Panc1 (cell line): ENCODE data around the gene PADI3. TPM values are rescaled to one million over a fixed set of nuclear protein-coding genes. Genes with fewer than 3 reads are reported as not detected.
"Not testable (repeated sequence)": the region's sequence is repeated elsewhere in the genome, so short reads cannot be mapped to it uniquely, and the experiment has no call there.

Source experiments
- ATAC-seq: fragments of 200-7000 bp; cut with Tn5 transposase; 2 replicates; pipeline ENCODE4 v1.9.1; 2020; ENCODE audit warnings: mild to moderate bottlenecking, moderate library complexity
- BruUV-seq: library from RNA; stranded (reverse); fragments of 400-500 nt; replicated peaks from 2 replicates; lab custom pipeline; 2021; lab: Mats Ljungman, UMichigan
- CTCF ChIA-PET: fragments of 300-600 bp; sonication (Branson Sonifier 250); formaldehyde crosslinking; loops from one replicate; lab custom pipeline; 2022; ENCODE audit warnings: antibody characterized with exemption; lab: Charles Lee
- POLR2A ChIA-PET: fragments of 300-600 bp; sonication (Branson Sonifier 250); formaldehyde crosslinking; loops from one replicate; lab custom pipeline; 2022; ENCODE audit warnings: antibody characterized with exemption; lab: Charles Lee
- DNase-seq: peaks from one replicate; pipeline ENCODE4 v3.0.0-alpha.2; 2010; ENCODE audit warnings: low read depth, low spot score
- H3K27ac ChIP-seq: 2 replicates; pipeline ENCODE4 v1.5.1; 2011; ENCODE audit warnings: mild to moderate bottlenecking, low read length, inconsistent platforms
- H3K27me3 ChIP-seq: fragments of 200-500 bp; sonication (Bioruptor generic); 2 replicates; pipeline ENCODE4 v1.6.0; 2014; ENCODE audit warnings: low read length, inconsistent platforms; ENCODE audit not compliant: control insufficient read depth, insufficient read depth
- H3K36me3 ChIP-seq: fragments of 200-500 bp; sonication (Bioruptor generic); 2 replicates; pipeline ENCODE4 v1.5.1; 2014; ENCODE audit warnings: inconsistent platforms, mild to moderate bottlenecking, low read length, moderate library complexity; ENCODE audit not compliant: control insufficient read depth, insufficient read depth
- H3K4me1 ChIP-seq: 2 replicates; pipeline ENCODE4 v1.5.1; 2011; ENCODE audit warnings: inconsistent platforms, mild to moderate bottlenecking, low read length, moderate library complexity; ENCODE audit not compliant: control insufficient read depth, insufficient read depth
- H3K4me3 ChIP-seq, 2 experiments: 2 replicates each; pipeline ENCODE4 v1.5.1; 2011 to 2012; ENCODE audit warnings: low read depth in 2 of 2, low read length in 2 of 2, mild to moderate bottlenecking in 2 of 2, inconsistent platforms in 1 of 2, moderate library complexity in 1 of 2
- H3K9me3 ChIP-seq: fragments of 200-500 bp; sonication (Bioruptor generic); 2 replicates; pipeline ENCODE4 v1.5.1; 2014; ENCODE audit warnings: low read depth, mild to moderate bottlenecking, inconsistent platforms, low read length, moderate library complexity; ENCODE audit not compliant: control insufficient read depth, insufficient read depth
- CTCF ChIP-seq: fragments of 450-650 bp; IDR thresholded peaks from 2 replicates; pipeline ENCODE4 v1.5.1; 2017; ENCODE audit warnings: mild to moderate bottlenecking
- POLR2AphosphoS5 ChIP-seq: IDR thresholded peaks from 2 replicates; pipeline ENCODE4 v1.6.1; 2012; ENCODE audit warnings: mild to moderate bottlenecking, low read depth, low read length, moderate library complexity
- REST ChIP-seq, 2 experiments: IDR thresholded peaks; 2 replicates each; pipeline ENCODE4 v1.6.1; 2011 to 2012; ENCODE audit warnings: low read depth in 2 of 2, control low read depth in 1 of 2, low read length in 1 of 2, mild to moderate bottlenecking in 1 of 2, moderate library complexity in 1 of 2; ENCODE audit not compliant: insufficient read depth in 1 of 2
- SIN3A ChIP-seq: IDR thresholded peaks from 2 replicates; pipeline ENCODE4 v1.6.1; 2012; ENCODE audit warnings: low read depth, mild to moderate bottlenecking, low read length, moderate library complexity, borderline replicate concordance; ENCODE audit not compliant: insufficient read depth
- TCF7L2 ChIP-seq: IDR thresholded peaks from 2 replicates; pipeline ENCODE4 v1.6.1; 2011; ENCODE audit warnings: mild to moderate bottlenecking, low read depth, low read length, inconsistent platforms
- in situ Hi-C: cut with HindIII; loops from 2 replicates; pipeline ENCODE4 v1.10.0; 2016; ENCODE audit warnings: low sequenced_read_pairs, low pct_unique_long_range_greater_than_20kb
- intact Hi-C: fragments of 100-400 bp; cut with micrococcal nuclease; formaldehyde crosslinking; loops from one replicate; pipeline ENCODE4 v1.10.0; 2022; ENCODE audit not compliant: unreplicated experiment
- total RNA-seq: library from RNA; stranded (reverse); gene quantifications from one replicate; pipeline ENCODE4 v1.2.1, GENCODE V29; 2021; ENCODE audit not compliant: unreplicated experiment

Gene PADI3
- total RNA-seq, 1 experiment from 2014 or later = 3.4 TPM

- BruUV-seq = no TSS peak
- H3K27me3 ChIP-seq = no peaks in the 10 kb centered on the region
- no peaks in the 10 kb centered on the region for H3K9me3 ChIP-seq
- in situ Hi-C loops = no loop called here
- intact Hi-C loops = no loop called here
- no peak overlapping the region for H3K27ac ChIP-seq
- no peak overlapping the region for H3K4me3 ChIP-seq
- ChIA-PET CTCF (no interaction called here), POLR2A (interaction anchor here (0.5 kb wide), 1 partner anchor 39 kb away, joined by 7 read pairs; no protein-coding TSS in a partner anchor)
- H3K4me1 ChIP-seq = no peaks in the 10 kb centered on the region
- ATAC-seq = no peak
- DNase-seq = no peak
- TF ChIP-seq REST (IDR thresholded peaks at IDR 0.05; ENCODE audit: insufficient read depth in 1 of 2, low read depth in 2 of 2, low read length in 1 of 2) (no peak), CTCF (no peak), SIN3A (no peak), TCF7L2 (no peak), POLR2AphosphoS5 (no peak)
- H3K36me3 ChIP-seq = no peaks in the 10 kb centered on the region
Measured at GRCh38 chr1:17319561-17320350, 70.9 kb downstream of the PADI3 start.

- in situ Hi-C loops, CTCF ChIA-PET, BruUV-seq: not testable (repeated sequence)
Measured at GRCh38 chr1:17321857-17322390, 73.0 kb downstream of the PADI3 start.

GRCh38 chr1:17328855-17329254 lies 80.0 kb downstream of the PADI3 start:
- Histone ChIP-seq H3K27me3 (no peaks in the 10 kb centered on the region), H3K4me1 (no peaks in the 10 kb centered on the region), H3K9me3 (0 out of 2 replicates have a peak, but pooled peaks cover 3% of the 10 kb centered on the region), H3K4me3 (no peak overlapping the region), H3K36me3 (no peaks in the 10 kb centered on the region), H3K27ac (no peak overlapping the region)
- POLR2A ChIA-PET = no interaction called here
- BruUV-seq = no TSS peak
- intact Hi-C loops = no loop called here
- in situ Hi-C loops = no loop called here
- TF ChIP-seq TCF7L2 (no peak), REST (IDR thresholded peaks at IDR 0.05; ENCODE audit: insufficient read depth in 1 of 2, low read depth in 2 of 2, low read length in 1 of 2) (no peak), CTCF (no peak), POLR2AphosphoS5 (no peak)
- ATAC-seq = no peak
- DNase-seq = no peak
- CTCF ChIA-PET = no interaction called here

More at GRCh38 chr1:17321857-17322390, 73.0 kb downstream of the PADI3 start:
- DNase-seq, H3K27me3 ChIP-seq, H3K27ac ChIP-seq, H3K4me3 ChIP-seq, H3K9me3 ChIP-seq, H3K4me1 ChIP-seq, intact Hi-C loops, ATAC-seq, POLR2A ChIA-PET, H3K36me3 ChIP-seq: not testable (repeated sequence)
